Measurements from ENCODE around the gene WWP2.
"Not testable (repeated sequence)": the region's sequence is repeated elsewhere in the genome, so short reads cannot be mapped to it uniquely, and the experiment has no call there.

The WWP2 gene

GRCh38 chr16:69831212-69832123 lies 69.3 kb downstream of the WWP2 start:
- DNase-seq (ENCODE audit: low read depth) = peak; percentile 77

GRCh38 chr16:69833357-69834282 lies 71.5 kb downstream of the WWP2 start:
- peak; percentile 69 for DNase-seq (ENCODE audit: low read depth)

- no peak for DNase-seq (ENCODE audit: low read depth)
Observed at GRCh38 chr16:69834807-69835466, 72.8 kb downstream of the WWP2 start.

GRCh38 chr16:69836257-69836656 lies 74.1 kb downstream of the WWP2 start:
- DNase-seq (ENCODE audit: low read depth) = no peak

GRCh38 chr16:69837380-69837779 lies 75.2 kb downstream of the WWP2 start:
- DNase-seq (ENCODE audit: low read depth) = no peak

GRCh38 chr16:69838489-69838888 lies 76.4 kb downstream of the WWP2 start:
- DNase-seq (ENCODE audit: low read depth) = no peak

GRCh38 chr16:69839240-69839688 lies 77.1 kb downstream of the WWP2 start:
- no peak for DNase-seq (ENCODE audit: low read depth)

- no peak for DNase-seq (ENCODE audit: low read depth)
Observed at GRCh38 chr16:69839798-69840409, 77.8 kb downstream of the WWP2 start.

GRCh38 chr16:69840975-69841374 lies 78.8 kb downstream of the WWP2 start:
- no peak for DNase-seq (ENCODE audit: low read depth)

GRCh38 chr16:69844441-69844840 lies 82.3 kb downstream of the WWP2 start:
- no peak for DNase-seq (ENCODE audit: low read depth)

- no peak for DNase-seq (ENCODE audit: low read depth)
Observed at GRCh38 chr16:69845181-69845580, 83.0 kb downstream of the WWP2 start.

GRCh38 chr16:69847643-69848042 lies 85.5 kb downstream of the WWP2 start:
- no peak for DNase-seq (ENCODE audit: low read depth)

- DNase-seq (ENCODE audit: low read depth) = peak; percentile 93
Observed at GRCh38 chr16:69848637-69849545, 86.8 kb downstream of the WWP2 start.

- DNase-seq (ENCODE audit: low read depth) = peak; percentile 66
Observed at GRCh38 chr16:69851491-69852240, 89.5 kb downstream of the WWP2 start.

- no peak for DNase-seq (ENCODE audit: low read depth)
Observed at GRCh38 chr16:69852815-69853214, 90.7 kb downstream of the WWP2 start.

GRCh38 chr16:69853481-69853880 lies 91.3 kb downstream of the WWP2 start:
- DNase-seq (ENCODE audit: low read depth) = no peak

GRCh38 chr16:69854776-69855175 lies 92.6 kb downstream of the WWP2 start:
- DNase-seq (ENCODE audit: low read depth) = not testable (repeated sequence)

GRCh38 chr16:69855592-69855991 lies 93.5 kb downstream of the WWP2 start:
- no peak for DNase-seq (ENCODE audit: low read depth)

- DNase-seq (ENCODE audit: low read depth) = no peak
Observed at GRCh38 chr16:69858191-69859104, 96.3 kb downstream of the WWP2 start.

Measured in fibroblast of gingiva (primary cell).